NCI-H524 treated with DMSO at 0.1 percent for 48 hours (cell line): ENCODE data around the gene CDC42BPA.

Source experiments
- DNase-seq: peaks from one replicate; lab custom pipeline; 2025; lab: John Stamatoyannopoulos, UW

CDC42BPA gene

GRCh38 chr1:226943156-226943555 lies 375.1 kb downstream of the CDC42BPA start:
- DNase-seq: no peak

GRCh38 chr1:226942392-226942791 lies 375.9 kb downstream of the CDC42BPA start:
- DNase-seq: no peak

- no peak for DNase-seq
These were observed 377.6 kb downstream of the CDC42BPA start for GRCh38 chr1:226940806-226941067.

- DNase-seq: peak; percentile 95
These were observed 378.1 kb downstream of the CDC42BPA start, which contains the start of gene COQ8A for GRCh38 chr1:226940029-226940805. TSS of gene COQ8A (plus strand) at chr1:226940294. CDS start at chr1:226961386, 21,092 bp downstream.
